HG03066 (cell line): ENCODE measurements around the gene RANBP6.

Source experiments
- ATAC-seq: cut with Tn5 transposase; IDR thresholded peaks from one replicate; pipeline ENCODE4 v1.9.1; 2021; ENCODE audit warnings: low read depth; ENCODE audit not compliant: unreplicated experiment

Gene RANBP6

DNA sequence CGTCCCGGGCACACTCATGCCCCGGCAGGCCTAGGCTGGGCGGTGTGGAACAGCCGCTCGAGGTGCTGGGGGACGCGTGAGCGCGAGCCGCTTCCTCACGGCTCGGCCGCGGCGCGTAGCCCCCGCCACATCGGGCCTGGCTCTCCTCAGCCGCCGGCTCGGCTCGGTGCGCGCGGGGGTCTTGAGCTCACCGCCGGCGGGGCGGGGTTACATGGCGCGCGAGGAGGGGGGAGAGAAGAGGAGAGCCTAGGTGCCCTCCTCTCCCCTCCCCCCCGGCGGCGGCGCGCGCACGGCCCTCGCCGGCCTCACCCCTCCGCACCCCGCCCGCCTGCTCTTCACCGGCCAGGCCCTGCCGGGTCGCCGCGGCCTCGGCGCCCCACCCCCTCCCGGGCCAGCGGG, 7.7 kb downstream of the RANBP6 start:
- ATAC-seq: peak; percentile 40

DNA sequence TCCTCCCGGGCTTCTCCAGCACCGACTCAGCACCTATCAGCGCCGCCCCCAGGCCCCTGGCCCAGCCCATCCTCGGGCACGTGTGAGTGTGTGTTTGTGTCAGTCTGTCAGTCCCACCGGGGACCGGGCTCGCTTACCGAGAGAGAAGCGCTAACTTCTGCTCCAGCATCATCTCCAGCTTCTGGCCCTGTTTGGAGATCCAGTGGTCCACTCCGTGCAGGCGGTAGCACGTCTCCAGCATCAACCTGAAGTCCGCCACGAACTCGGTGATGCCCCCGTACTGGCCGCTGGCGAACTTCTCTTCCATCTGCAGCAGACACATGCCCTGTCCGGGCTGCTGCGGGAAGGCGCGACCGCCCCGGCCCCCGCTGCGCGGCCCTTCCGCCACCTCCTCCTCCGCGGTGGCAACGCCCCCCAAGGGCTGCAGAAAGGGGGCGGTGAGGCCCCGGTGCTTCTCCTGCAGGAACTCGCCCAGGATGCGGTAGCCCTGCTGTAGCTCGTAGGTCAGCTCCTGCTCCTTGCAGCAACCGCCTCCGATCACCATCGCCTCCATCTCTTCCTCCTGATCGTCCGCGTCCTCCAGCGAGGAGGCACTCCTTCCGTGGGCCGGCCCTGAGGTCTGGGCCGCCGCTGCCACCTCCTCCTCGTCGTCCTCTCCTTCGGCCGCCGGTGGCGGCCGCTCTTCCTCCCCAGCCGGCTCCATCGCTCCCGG, 8.2 kb downstream of the RANBP6 start:
- ATAC-seq: peak; percentile 71

DNA sequence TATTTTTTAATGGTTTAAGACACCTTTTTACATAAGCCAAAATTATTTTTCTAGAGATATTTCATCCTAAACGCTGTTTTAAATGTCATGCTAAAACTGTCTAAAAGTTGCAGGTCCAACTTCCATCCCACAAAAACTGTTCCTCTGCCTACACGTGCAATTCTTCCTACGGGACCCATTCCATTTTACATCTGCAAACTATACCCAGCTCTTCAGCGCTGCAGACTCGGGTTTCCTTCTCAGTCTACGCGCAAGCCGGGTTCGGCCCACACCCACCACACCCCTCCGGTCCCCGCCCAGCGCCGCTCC, 8.7 kb downstream of the RANBP6 start:
- no peak for ATAC-seq

DNA sequence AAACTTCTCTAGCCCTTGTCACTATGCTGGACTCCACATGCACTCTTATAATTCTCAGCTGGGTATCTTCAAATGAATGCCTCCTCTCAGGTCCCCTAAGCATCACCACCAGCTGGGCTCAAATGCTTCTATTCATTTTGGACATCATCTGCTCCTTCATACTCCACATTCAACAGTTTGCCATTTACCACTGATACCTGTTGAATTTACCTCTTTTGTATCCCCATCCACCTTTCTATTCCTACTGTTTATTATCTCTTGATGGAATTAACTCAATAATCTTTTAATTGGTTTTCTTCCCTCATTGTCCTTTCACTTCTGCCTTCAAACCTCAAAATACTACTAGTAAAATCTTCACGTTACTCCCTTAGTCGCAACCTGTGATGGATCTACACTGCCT, 14.5 kb downstream of the RANBP6 start:
- ATAC-seq: no peak

DNA sequence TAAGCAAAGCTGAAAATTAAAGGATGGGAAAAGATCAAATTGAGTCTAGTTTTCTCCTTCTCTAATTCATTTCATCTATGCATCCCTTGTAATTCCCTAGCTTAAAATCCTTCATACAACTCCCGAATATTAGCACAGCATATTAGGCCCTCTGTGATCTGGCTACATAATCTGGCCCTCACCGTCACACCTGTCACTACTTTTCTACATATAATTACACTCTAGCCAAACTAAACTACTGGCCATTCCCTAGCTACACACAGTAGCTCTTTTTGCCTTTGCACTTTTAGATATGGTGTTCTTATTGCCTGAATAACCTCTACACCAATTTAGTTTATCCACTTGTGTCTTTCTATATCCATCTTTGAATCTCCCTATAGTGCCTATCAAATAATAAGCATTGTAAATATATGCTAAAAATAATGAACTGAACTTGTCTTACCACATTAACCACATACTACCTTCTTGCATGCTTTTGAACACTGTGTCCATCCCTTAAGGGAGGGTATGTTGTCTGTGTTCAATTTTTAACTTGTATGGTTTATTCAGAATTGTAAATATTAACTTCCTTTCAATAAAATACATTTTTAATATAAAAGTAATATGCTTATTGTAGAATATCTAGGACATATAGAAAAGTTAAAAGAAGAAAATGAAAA, 15.9 kb downstream of the RANBP6 start:
- ATAC-seq: no peak

DNA sequence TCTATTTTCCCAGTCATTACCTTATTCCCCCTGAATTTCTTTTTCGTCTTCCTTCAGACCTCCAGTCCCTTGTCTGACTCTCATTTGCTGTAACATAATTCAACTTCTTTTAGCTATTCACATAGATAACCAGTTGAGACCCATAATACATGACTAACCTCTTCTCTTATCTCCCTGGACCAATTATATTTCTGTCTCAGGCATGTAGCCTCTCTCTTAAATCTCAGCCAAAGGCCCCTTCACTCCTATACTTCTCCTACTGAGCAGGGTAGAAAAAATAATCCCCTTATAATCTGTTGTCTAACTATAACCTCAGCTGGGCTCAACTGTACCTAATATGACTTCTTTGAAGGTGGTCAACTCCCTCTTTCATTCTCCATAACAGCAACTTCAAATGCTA, 20.9 kb downstream of the RANBP6 start:
- no peak for ATAC-seq

DNA sequence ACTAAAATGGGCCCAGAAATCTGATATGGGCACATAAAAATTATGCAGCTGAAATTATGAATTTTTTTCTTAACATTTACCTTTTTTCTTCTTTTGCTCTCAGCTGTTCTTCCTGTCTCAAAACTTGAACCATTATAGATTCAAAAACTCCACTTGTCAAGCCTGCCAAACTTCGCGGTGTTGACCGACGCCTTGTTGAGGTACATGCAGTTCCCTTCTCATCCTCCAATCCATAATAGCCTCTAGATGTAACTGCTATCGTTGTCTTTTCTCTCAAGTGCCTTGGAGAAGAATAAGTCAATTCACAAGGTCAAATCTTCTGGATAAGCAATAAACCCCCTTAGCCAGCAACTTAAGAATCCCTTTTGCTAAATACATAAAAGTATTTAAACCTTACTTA, 27.2 kb downstream of the RANBP6 start:
- ATAC-seq: no peak

DNA sequence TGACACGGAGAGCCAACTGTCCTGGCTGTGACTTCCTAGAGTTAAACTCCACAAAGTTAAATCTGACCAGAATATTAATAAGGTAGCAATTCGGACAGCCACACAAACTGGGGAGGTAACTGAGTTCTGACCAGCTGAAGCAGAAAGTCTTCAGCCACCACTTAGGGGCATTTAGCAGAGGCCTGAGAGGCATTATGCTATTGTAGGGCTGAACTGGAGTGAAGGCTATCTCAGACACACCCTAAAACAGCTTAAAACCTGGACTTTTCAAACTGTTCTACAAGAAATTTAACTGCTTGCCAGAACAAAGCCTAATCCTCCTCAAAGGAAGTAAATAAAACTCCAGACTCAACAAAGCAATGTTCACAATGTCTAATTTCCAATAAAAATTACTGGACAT, 32.4 kb downstream of the RANBP6 start:
- no peak for ATAC-seq

DNA sequence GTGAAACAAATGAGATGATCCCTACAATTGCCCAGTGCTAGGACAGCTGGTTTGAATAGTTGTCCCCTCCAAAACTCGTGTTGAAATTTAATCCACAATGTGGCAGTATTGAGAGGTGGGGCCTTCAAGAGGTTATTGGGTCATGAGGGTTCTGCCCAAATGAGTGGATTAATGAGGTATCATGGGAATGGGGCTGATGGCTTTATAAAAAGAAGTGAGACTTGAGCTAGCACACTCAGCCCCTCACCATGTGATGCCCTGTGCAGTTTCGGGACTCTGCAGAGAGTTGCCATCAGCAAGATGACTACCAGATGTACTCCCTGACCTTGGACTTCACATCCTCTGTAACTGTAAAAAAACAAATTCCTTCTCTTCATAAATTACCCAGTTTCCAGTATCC, 33.1 kb downstream of the RANBP6 start:
- ATAC-seq: no peak

DNA sequence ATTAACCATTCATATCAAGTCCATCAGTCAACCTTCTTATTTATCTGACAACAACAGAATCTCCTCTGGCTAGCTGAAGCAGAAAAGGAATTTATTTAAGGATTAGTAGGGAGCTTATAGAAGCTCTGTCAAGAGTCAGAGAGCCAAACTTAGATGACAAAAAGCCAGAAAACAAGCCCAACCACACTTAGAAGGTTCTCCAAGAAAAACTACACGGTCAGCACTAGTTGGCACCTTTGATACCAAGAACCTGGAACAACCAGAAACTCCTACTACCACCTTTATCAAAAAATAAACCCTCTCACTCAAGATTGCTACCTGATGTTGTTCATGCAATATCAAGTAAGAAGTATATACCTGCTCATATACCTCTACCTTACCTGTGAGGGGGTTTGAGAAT, 36.9 kb downstream of the RANBP6 start:
- no peak for ATAC-seq

DNA sequence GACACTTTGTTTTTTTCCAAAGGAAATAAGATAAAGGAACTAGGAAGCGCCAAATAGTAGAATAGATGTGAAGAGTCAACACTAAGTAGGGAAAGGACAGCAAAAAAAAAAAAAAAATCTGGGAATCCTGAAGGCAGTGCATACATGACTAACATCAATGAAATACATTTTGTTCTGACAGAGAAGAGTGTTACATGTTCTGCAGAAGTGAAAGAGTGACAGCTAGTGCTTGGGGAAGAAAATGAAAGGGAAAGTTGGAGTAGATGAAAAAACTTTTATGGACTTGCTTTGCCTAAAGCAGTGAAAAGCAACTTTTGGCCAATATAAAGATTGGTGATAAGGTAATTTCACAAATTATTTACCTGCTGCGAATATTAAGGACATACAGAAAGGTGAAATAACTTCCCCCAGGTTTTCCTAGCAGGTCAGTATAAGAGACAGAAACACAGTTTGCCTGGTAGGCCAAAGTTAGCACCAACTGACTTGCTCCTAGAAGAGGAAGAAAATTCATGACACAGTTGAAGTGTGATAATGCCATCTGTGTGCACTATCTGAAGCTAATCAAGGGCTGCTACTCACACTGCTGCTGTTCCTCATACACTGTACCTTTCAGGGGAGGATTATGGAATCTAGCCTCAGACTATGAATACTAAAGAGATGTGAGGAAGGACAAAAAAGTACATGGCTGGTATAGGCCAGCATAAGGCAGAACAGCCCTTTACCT, 38.6 kb downstream of the RANBP6 start:
- peak; percentile 79 for ATAC-seq

DNA sequence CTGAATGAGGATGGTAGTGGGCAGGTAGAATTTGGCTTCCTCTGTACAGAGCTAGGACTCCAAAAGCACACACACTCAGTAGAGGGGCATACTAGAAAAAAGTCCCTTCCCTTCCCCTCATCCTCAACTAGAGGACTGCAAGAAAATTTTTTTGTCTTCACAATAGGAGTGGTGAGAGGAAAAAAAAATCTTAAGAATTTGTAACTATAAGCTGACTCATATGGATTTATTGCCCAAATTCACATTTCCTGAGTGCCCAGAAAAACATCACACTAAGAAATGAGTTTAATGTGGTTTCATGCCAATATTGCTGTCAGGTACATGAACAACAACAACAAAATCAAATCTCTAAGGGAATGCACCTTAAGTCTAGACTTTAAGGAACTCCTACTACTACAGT, 43.7 kb downstream of the RANBP6 start:
- no peak for ATAC-seq
